Measurements from ENCODE around the gene MRI1.

DNA sequence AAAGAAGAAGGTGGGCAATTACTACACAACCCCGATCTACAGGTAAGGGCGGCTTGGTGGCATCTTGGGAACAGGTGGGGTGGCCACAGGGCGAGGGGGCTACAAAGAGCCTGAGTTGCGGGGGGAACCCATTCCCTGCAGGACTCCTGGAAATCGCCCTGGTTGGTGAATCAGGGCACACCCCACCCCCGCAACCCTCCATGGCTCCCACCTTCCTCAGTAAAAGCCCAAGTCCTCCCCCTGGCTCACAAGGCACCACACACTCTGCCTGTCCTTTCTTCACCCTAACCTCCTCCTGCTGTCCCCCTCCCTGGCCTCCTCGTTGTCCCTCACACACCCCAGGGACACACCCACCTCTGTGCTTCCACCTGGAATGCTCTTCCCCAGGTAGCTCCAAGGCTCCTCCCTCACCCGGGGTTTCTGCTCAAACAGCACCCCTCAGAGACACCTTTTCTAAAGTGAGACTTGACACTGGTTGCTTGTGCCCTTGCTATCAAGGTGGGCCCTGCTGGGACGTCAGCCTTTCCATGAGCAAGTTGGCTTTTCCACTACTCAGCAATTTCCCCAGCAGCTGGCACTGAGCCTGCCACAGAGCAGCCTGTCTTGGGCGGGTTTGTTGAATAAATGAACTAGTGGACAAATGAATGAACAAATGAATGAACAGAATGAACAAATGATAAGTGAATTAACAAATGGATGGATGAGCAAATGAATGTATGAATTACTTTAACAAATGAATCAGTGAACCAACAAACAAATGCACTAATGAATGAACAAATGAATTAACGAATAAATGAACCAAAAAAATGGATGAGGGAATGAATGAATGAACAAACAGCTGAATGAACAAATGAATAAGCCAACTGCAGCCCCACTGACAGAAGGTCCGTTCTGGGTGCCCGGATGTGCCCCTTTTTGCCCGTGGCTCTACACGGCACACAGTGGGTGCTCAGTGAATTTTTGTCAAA is 6.2 kb upstream of the MRI1 start:
- TF ChIP-seq POLR2A (IDR thresholded peaks at IDR 0.05; ENCODE audit: low read length) = no peak
- no peak for TF ChIP-seq GATA1 (IDR thresholded peaks at IDR 0.05; ENCODE audit: low read depth, low read length)
